ENCODE data around the gene PLEKHA6.

GRCh38 chr1:204180133-204180532 lies 179.6 kb downstream of the PLEKHA6 start:
- TF ChIP-seq EZH2 (IDR thresholded peaks at IDR 0.05; ENCODE audit: borderline replicate concordance, insufficient read depth, low read depth, low read length, poor library complexity, severe bottlenecking): no peak
- no peak for TF ChIP-seq CTCF (IDR thresholded peaks at IDR 0.05)
